Mesendoderm (in vitro differentiated cells): ENCODE data around the gene SIAH3.
A peak's percentile ranks its signal among the peaks of the same experiment; 100 is the strongest.
"Not testable (repeated sequence)": the region's sequence is repeated elsewhere in the genome, so short reads cannot be mapped to it uniquely, and the experiment has no call there.

Experiments
- DNase-seq: peaks from one replicate; pipeline ENCODE4 v3.0.0; 2013
- H2AK5ac ChIP-seq: 2 replicates; pipeline ENCODE4 v1.6.1; 2013; ENCODE audit warnings: low read length, inconsistent platforms
- H2BK120ac ChIP-seq: 2 replicates; pipeline ENCODE4 v1.6.1; 2013; ENCODE audit warnings: low read depth, mild to moderate bottlenecking, low read length, moderate library complexity, mixed read lengths
- H2BK15ac ChIP-seq: replicated peaks from 2 replicates; pipeline ENCODE4 v1.6.1; 2013; ENCODE audit warnings: low read depth, mild to moderate bottlenecking, moderate library complexity
- H2BK5ac ChIP-seq: 2 replicates; pipeline ENCODE4 v1.6.1; 2013; ENCODE audit warnings: low read length, inconsistent platforms
- H3K18ac ChIP-seq: 2 replicates; pipeline ENCODE4 v1.6.1; 2013; ENCODE audit warnings: mild to moderate bottlenecking, low read length, mixed read lengths
- H3K23ac ChIP-seq: one replicate; pipeline ENCODE4 v1.6.1; 2013; ENCODE audit warnings: low read length
- H3K27ac ChIP-seq: 2 replicates; pipeline ENCODE4 v1.5.1; 2013; ENCODE audit warnings: low read depth, mild to moderate bottlenecking, inconsistent platforms, low read length, moderate library complexity
- H3K27me3 ChIP-seq: 2 replicates; pipeline ENCODE4 v1.6.1; 2013; ENCODE audit warnings: low read length, control low read depth, mild to moderate bottlenecking, inconsistent platforms; ENCODE audit not compliant: insufficient read depth, poor library complexity
- H3K36me3 ChIP-seq: 2 replicates; pipeline ENCODE4 v1.6.1; 2013; ENCODE audit warnings: low read length, inconsistent platforms; ENCODE audit not compliant: control insufficient read depth, insufficient read depth
- H3K4ac ChIP-seq: one replicate; pipeline ENCODE4 v1.6.1; 2013; ENCODE audit warnings: low read depth, mild to moderate bottlenecking, low read length, moderate library complexity
- H3K4me1 ChIP-seq: 2 replicates; pipeline ENCODE4 v1.6.1; 2013; ENCODE audit warnings: low read depth, low read length, inconsistent platforms; ENCODE audit not compliant: control insufficient read depth
- H3K4me2 ChIP-seq: 2 replicates; pipeline ENCODE4 v1.6.1; 2013; ENCODE audit warnings: low read length
- H3K4me3 ChIP-seq: 2 replicates; pipeline ENCODE4 v1.5.1; 2013; ENCODE audit warnings: mild to moderate bottlenecking, low read length
- H3K56ac ChIP-seq: one replicate; pipeline ENCODE4 v1.6.1; 2013; ENCODE audit warnings: low read length
- H3K79me1 ChIP-seq: 2 replicates; pipeline ENCODE4 v1.6.1; 2013; ENCODE audit warnings: low read length, inconsistent platforms
- H3K79me2 ChIP-seq: 2 replicates; pipeline ENCODE4 v1.6.1; 2013; ENCODE audit warnings: mild to moderate bottlenecking, low read length; ENCODE audit not compliant: control insufficient read depth, insufficient read depth
- H3K9ac ChIP-seq: 2 replicates; pipeline ENCODE4 v1.6.1; 2013; ENCODE audit warnings: low read length, inconsistent platforms
- H4K5ac ChIP-seq: one replicate; pipeline ENCODE4 v1.6.1; 2013; ENCODE audit warnings: low read length
- H4K8ac ChIP-seq: one replicate; pipeline ENCODE4 v1.6.1; 2013; ENCODE audit warnings: low read depth, mild to moderate bottlenecking, control low read depth, low read length, moderate library complexity
- WGBS: extraction: QIAGEN DNeasy Blood & Tissue Kit; methylation state at CpG from one replicate; pipeline ENCODE4 v1.1.7; 2013; ENCODE audit warnings: low lambda C conversion rate, missing lambda C conversion rate; ENCODE audit not compliant: insufficient coverage; ENCODE audit errors: extremely low coverage; 5-methylcytosine and 5-hydroxymethylcytosine counted together

Gene SIAH3

DNA sequence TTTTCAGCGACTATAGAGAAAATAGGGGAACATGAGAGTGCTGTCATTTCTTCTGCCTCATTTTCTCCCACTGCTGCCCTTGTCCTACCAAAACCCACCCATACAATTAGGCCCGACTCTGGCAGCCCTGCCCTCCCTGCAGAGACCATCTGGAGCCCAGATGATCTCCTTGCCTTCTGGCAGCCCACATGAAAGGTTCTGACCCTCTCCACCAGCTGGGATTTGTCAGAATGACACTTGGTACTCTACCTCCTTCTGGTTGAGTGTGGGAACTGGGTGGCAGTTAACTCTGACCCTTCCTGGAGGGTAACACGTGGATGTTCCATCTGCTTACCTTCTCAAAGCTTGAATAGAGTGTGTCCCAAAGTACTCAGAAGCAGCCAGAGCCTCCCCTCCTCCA lies 21.0 kb upstream of the SIAH3 start:
- WGBS = no CpG with 5 or more reads among the region's 3 CpGs
- H2AK5ac ChIP-seq = no peak overlapping the region

DNA sequence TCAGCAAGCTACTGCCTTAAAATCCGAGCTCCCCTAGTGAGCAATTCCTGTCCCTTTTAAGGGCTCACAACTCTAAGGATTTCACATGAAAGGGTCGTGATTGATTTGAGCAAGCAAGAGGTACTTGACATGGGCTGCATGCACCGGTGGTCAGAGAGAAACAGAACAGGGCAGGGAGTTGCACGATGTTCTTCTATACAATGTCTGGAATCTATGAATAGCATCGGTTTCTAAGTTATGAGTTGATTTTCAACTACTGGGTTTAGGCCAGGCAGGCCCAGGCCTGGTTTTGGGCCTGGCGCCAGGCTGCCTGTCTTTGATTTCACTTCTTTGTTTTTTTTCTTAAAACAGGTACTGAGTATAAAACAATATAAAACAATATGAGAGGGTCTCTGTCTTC lies 19.6 kb upstream of the SIAH3 start:
- not testable (repeated sequence) for H3K79me2 ChIP-seq, H2BK15ac ChIP-seq, H3K4me3 ChIP-seq, H3K4me1 ChIP-seq, H2AK5ac ChIP-seq, H3K4ac ChIP-seq, H3K27me3 ChIP-seq, H3K79me1 ChIP-seq, H3K4me2 ChIP-seq, H3K9ac ChIP-seq, H3K23ac ChIP-seq, H3K36me3 ChIP-seq, H2BK120ac ChIP-seq, DNase-seq, H3K27ac ChIP-seq, H3K18ac ChIP-seq, H4K5ac ChIP-seq, H2BK5ac ChIP-seq, H4K8ac ChIP-seq, H3K56ac ChIP-seq
- WGBS = no CpG with 5 or more reads among the region's 6 CpGs

More for the DNA sequence above, 21.0 kb upstream of the SIAH3 start:
- no peaks in the 10 kb centered on the region for H3K79me1 ChIP-seq
- no peaks in the 10 kb centered on the region for H3K27me3 ChIP-seq
- H3K4ac ChIP-seq = no peak overlapping the region
- no peak overlapping the region for H4K5ac ChIP-seq
- H3K4me1 ChIP-seq = peaks cover 2% of the 10 kb centered on the region
- no peak overlapping the region for H3K18ac ChIP-seq
- H3K27ac ChIP-seq = no peak overlapping the region
- no peak for DNase-seq
- H3K9ac ChIP-seq = no peak overlapping the region
- no peak overlapping the region for H3K56ac ChIP-seq
- H3K4me3 ChIP-seq = no peak overlapping the region
- no peak overlapping the region for H3K4me2 ChIP-seq
- no peak overlapping the region for H4K8ac ChIP-seq
- no peaks in the 10 kb centered on the region for H3K79me2 ChIP-seq
- H3K23ac ChIP-seq = peak overlapping the region; percentile 32
- H2BK15ac ChIP-seq = no peak overlapping the region
- no peaks in the 10 kb centered on the region for H3K36me3 ChIP-seq
- H2BK5ac ChIP-seq = no peak overlapping the region
- H2BK120ac ChIP-seq = no peak overlapping the region

DNA sequence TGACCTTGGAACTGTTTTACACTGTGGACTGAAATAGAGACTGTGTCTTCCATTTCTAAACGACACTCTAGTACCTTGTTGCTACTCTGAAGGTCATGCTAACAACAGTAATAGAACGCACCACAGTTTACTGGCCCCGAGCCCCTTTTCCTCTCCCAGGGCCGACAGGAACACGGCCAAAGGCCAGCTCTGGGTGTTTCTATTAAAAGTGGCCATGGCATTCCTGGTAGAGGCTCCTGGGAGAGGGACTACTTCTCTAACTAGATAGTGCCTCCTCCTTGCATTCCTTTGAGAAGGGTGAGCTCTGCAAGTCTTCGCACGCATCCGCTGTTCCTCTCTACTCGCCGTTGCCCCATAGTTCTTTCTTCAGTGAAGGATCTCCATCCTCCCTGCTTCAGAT lies 18.7 kb upstream of the SIAH3 start:
- H2BK15ac ChIP-seq = no peak overlapping the region
- no peaks in the 10 kb centered on the region for H3K27me3 ChIP-seq
- H3K4me1 ChIP-seq = peaks cover 2% of the 10 kb centered on the region
- no peaks in the 10 kb centered on the region for H3K36me3 ChIP-seq
- H2BK120ac ChIP-seq = no peak overlapping the region
- no peak overlapping the region for H4K8ac ChIP-seq
- H3K18ac ChIP-seq = no peak overlapping the region
- no peak overlapping the region for H3K23ac ChIP-seq
- H3K56ac ChIP-seq = no peak overlapping the region
- H3K4ac ChIP-seq = no peak overlapping the region
- no peaks in the 10 kb centered on the region for H3K79me2 ChIP-seq
- no peak overlapping the region for H2AK5ac ChIP-seq
- no peak overlapping the region for H3K4me2 ChIP-seq
- DNase-seq = no peak
- no peak overlapping the region for H2BK5ac ChIP-seq
- H3K4me3 ChIP-seq = no peak overlapping the region
- no peak overlapping the region for H4K5ac ChIP-seq
- H3K9ac ChIP-seq = no peak overlapping the region
- no peak overlapping the region for H3K27ac ChIP-seq
- no peaks in the 10 kb centered on the region for H3K79me1 ChIP-seq
- WGBS = no CpG with 5 or more reads among the region's 10 CpGs

- H2BK15ac ChIP-seq = no peak overlapping the region
- no peak overlapping the region for H3K4me3 ChIP-seq
- no peaks in the 10 kb centered on the region for H3K36me3 ChIP-seq
- no peaks in the 10 kb centered on the region for H3K4me1 ChIP-seq
- no peak overlapping the region for H4K8ac ChIP-seq
- no peak overlapping the region for H3K18ac ChIP-seq
- no peak for DNase-seq
- H3K27me3 ChIP-seq = no peaks in the 10 kb centered on the region
- no peak overlapping the region for H3K4me2 ChIP-seq
- H3K79me1 ChIP-seq = no peaks in the 10 kb centered on the region
- H3K56ac ChIP-seq = no peak overlapping the region
- no peak overlapping the region for H4K5ac ChIP-seq
- H2BK5ac ChIP-seq = no peak overlapping the region
- no peak overlapping the region for H3K4ac ChIP-seq
- no peak overlapping the region for H3K9ac ChIP-seq
- H3K79me2 ChIP-seq = no peaks in the 10 kb centered on the region
- WGBS = no CpG with 5 or more reads among the region's 2 CpGs
- no peak overlapping the region for H3K27ac ChIP-seq
- no peak overlapping the region for H2BK120ac ChIP-seq
- H2AK5ac ChIP-seq = no peak overlapping the region
- no peak overlapping the region for H3K23ac ChIP-seq
These were observed 13.9 kb upstream of the SIAH3 start for GRCh38 chr13:45865414-45865813.

GRCh38 chr13:45863709-45864590 lies 12.4 kb upstream of the SIAH3 start:
- Histone ChIP-seq H3K18ac (no peak overlapping the region), H3K4me2 (no peak overlapping the region), H3K56ac (no peak overlapping the region), H3K27ac (no peak overlapping the region), H3K4ac (no peak overlapping the region), H2BK5ac (no peak overlapping the region), H3K27me3 (no peaks in the 10 kb centered on the region), H4K5ac (no peak overlapping the region), H3K4me3 (no peak overlapping the region), H3K36me3 (no peaks in the 10 kb centered on the region), H2BK15ac (no peak overlapping the region), H2BK120ac (no peak overlapping the region), H3K4me1 (no peaks in the 10 kb centered on the region), H3K79me1 (no peaks in the 10 kb centered on the region), H2AK5ac (no peak overlapping the region), H3K9ac (no peak overlapping the region), H3K79me2 (no peaks in the 10 kb centered on the region), H3K23ac (no peak overlapping the region), H4K8ac (no peak overlapping the region)
- no CpG with 5 or more reads among the region's 10 CpGs for WGBS
- peak; percentile 38 for DNase-seq

DNA sequence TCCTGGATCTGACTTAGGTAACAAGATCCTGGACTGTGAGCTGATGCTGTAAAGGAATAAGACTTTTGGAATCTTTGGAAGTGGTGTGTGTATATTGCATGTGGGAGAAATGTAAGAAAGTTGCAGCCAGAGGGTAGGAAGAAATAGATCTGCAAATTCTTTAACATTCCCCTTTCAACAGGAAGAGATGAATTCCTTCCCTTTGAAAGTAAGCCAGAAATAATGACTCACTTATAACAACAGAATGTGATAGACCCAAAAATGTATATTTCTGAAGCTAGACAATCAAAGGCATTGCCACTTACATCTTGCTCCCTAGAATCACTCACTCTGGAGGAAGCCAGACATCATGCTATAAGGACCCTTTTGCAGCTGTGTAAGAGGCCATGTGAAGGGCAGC lies 9.8 kb upstream of the SIAH3 start:
- no peak overlapping the region for H3K27ac ChIP-seq
- no peaks in the 10 kb centered on the region for H3K79me1 ChIP-seq
- no peak overlapping the region for H3K18ac ChIP-seq
- H3K4me1 ChIP-seq = no peaks in the 10 kb centered on the region
- H2BK120ac ChIP-seq = no peak overlapping the region
- no peak overlapping the region for H3K4me2 ChIP-seq
- no peak overlapping the region for H3K4me3 ChIP-seq
- no peaks in the 10 kb centered on the region for H3K36me3 ChIP-seq
- H2BK15ac ChIP-seq = no peak overlapping the region
- H3K79me2 ChIP-seq = no peaks in the 10 kb centered on the region
- H3K9ac ChIP-seq = no peak overlapping the region
- H2BK5ac ChIP-seq = no peak overlapping the region
- no peaks in the 10 kb centered on the region for H3K27me3 ChIP-seq
- H4K5ac ChIP-seq = no peak overlapping the region
- H2AK5ac ChIP-seq = no peak overlapping the region
- no peak overlapping the region for H3K4ac ChIP-seq
- H3K23ac ChIP-seq = no peak overlapping the region
- H4K8ac ChIP-seq = no peak overlapping the region
- DNase-seq = no peak
- H3K56ac ChIP-seq = no peak overlapping the region
